B cell (primary cell): ENCODE results near the gene ANKS6. TPM values are rescaled to one million over a fixed set of nuclear protein-coding genes. Genes with fewer than 3 reads are reported as not detected.

Experiments used
- ATAC-seq: fragments of 200-7000 bp; cut with Tn5 transposase; one replicate; pipeline ENCODE4 v1.10.0; 2021; ENCODE audit warnings: low read depth, mild to moderate bottlenecking, moderate number of reproducible peaks, moderate library complexity
- CTCF ChIA-PET: fragments of 350-600 bp; sonication (Branson Sonifier 250); formaldehyde crosslinking; loops from one replicate; lab custom pipeline; 2021; ENCODE audit warnings: antibody characterized with exemption, inconsistent platforms; lab: Charles Lee
- POLR2A ChIA-PET: fragments of 350-600 bp; sonication (Branson Sonifier 250); formaldehyde crosslinking; loops from one replicate; lab custom pipeline; 2021; ENCODE audit warnings: antibody characterized with exemption; lab: Charles Lee
- DNase-seq: peaks from one replicate; pipeline ENCODE4 v3.0.0; 2013
- H2AFZ ChIP-seq: 2 replicates; pipeline ENCODE4 v1.6.1; 2012; ENCODE audit warnings: mild to moderate bottlenecking, low read depth, low read length; ENCODE audit not compliant: insufficient read depth, poor library complexity, severe bottlenecking
- H3K27ac ChIP-seq, 2 donors: 1 replicate in 1 of 2; 2 replicates in 1 of 2; pipeline ENCODE4 v1.5.1; 2012 to 2013; ENCODE audit warnings: low read length in 2 of 2, mild to moderate bottlenecking in 2 of 2, moderate library complexity in 1 of 2
- H3K27me3 ChIP-seq, 4 experiments: fragments of 200-600 bp in 1 of 4; sonication (generic) in 1 of 4; replicated peaks in 1 of 4; 1 replicate in 2 of 4; 2 replicates in 2 of 4; pipeline versions ENCODE4 v1.6.1 to v1.7.0; 2013 to 2016; ENCODE audit warnings: low read length in 3 of 4, mild to moderate bottlenecking in 2 of 4, mixed read lengths in 1 of 4, moderate library complexity in 1 of 4; ENCODE audit not compliant: insufficient read depth in 4 of 4, control insufficient read depth in 3 of 4; ENCODE audit errors: control extremely low read depth in 1 of 4
- H3K36me3 ChIP-seq, 2 experiments: replicated peaks in 1 of 2; 1 replicate in 1 of 2; 2 replicates in 1 of 2; pipeline versions ENCODE4 v1.6.1 to v1.7.1; 2013; ENCODE audit warnings: low read length in 1 of 2; ENCODE audit not compliant: insufficient read depth in 2 of 2, control insufficient read depth in 1 of 2; ENCODE audit errors: control extremely low read depth in 1 of 2, extremely low read depth in 1 of 2
- H3K4me1 ChIP-seq, 2 donors: fragments of 200-600 bp in 1 of 2; sonication (generic) in 1 of 2; 1 replicate in 1 of 2; 2 replicates in 1 of 2; pipeline versions ENCODE4 v1.5.1 to v1.6.1; 2013 to 2017; ENCODE audit warnings: low read length in 2 of 2; ENCODE audit not compliant: control insufficient read depth in 2 of 2, insufficient read depth in 2 of 2
- H3K4me2 ChIP-seq: replicated peaks from 2 replicates; pipeline ENCODE3; 2012; ENCODE audit warnings: mild to moderate bottlenecking, low read depth, low read length; ENCODE audit not compliant: poor library complexity, severe bottlenecking
- H3K4me3 ChIP-seq, 5 experiments: fragments of 200-600 bp in 1 of 5; sonication (generic) in 1 of 5; 1 replicate in 3 of 5; 2 replicates in 2 of 5; pipeline versions ENCODE4 v1.5.1 to v1.7.0; 2011 to 2016; ENCODE audit warnings: low read length in 4 of 5, mild to moderate bottlenecking in 4 of 5, low read depth in 2 of 5, control low read depth in 1 of 5, moderate library complexity in 1 of 5; ENCODE audit not compliant: insufficient read depth in 1 of 5; ENCODE audit errors: control extremely low read depth in 1 of 5, extremely low read depth in 1 of 5
- H3K79me2 ChIP-seq: fragments of 200-600 bp; sonication (generic); one replicate; pipeline ENCODE4 v1.6.0; 2016; ENCODE audit warnings: low read length; ENCODE audit not compliant: control insufficient read depth, insufficient read depth
- H3K9ac ChIP-seq: fragments of 200-600 bp; sonication (generic); 2 replicates; pipeline ENCODE4 v1.6.1; 2017; ENCODE audit warnings: mild to moderate bottlenecking, low read length, moderate library complexity
- H3K9me3 ChIP-seq, 3 donors: one replicate each; pipeline versions ENCODE4 v1.6.1 to v1.7.1; 2013; ENCODE audit warnings: low read length in 2 of 3; ENCODE audit not compliant: control insufficient read depth in 2 of 3, insufficient read depth in 1 of 3; ENCODE audit errors: control extremely low read depth in 1 of 3
- H4K20me1 ChIP-seq: 2 replicates; pipeline ENCODE4 v1.6.0; 2012; ENCODE audit warnings: mild to moderate bottlenecking, low read length; ENCODE audit not compliant: insufficient read depth, control insufficient read depth, poor library complexity, severe bottlenecking
- H3K27ac Mint-ChIP-seq: one replicate; pipeline ENCODE4 v1.8.0; 2021; ENCODE audit warnings: mixed read lengths
- H3K27me3 Mint-ChIP-seq: one replicate; pipeline ENCODE4 v1.8.0; 2021; ENCODE audit warnings: mixed read lengths
- H3K4me1 Mint-ChIP-seq: one replicate; pipeline ENCODE4 v1.8.0; 2021; ENCODE audit warnings: mixed read lengths
- H3K4me3 Mint-ChIP-seq: one replicate; pipeline ENCODE4 v1.8.0; 2021; ENCODE audit warnings: mixed read lengths
- H3K9me3 Mint-ChIP-seq: one replicate; pipeline ENCODE4 v1.8.0; 2022; ENCODE audit warnings: mixed read lengths; ENCODE audit not compliant: insufficient read depth
- EZH2 ChIP-seq: IDR thresholded peaks from 2 replicates; pipeline ENCODE4 v1.6.1; 2012; ENCODE audit warnings: borderline replicate concordance, low read depth, mild to moderate bottlenecking, moderate library complexity, low read length; ENCODE audit not compliant: insufficient read depth, poor library complexity, severe bottlenecking
- WGBS: methylation state at CpG from one replicate; pipeline ENCODE4 v1.1.5; 2013; ENCODE audit warnings: missing lambda C conversion rate; ENCODE audit not compliant: insufficient coverage; 5-methylcytosine and 5-hydroxymethylcytosine counted together
- intact Hi-C: fragments of 100-400 bp; cut with micrococcal nuclease; formaldehyde crosslinking; loops from one replicate; pipeline ENCODE4 v1.10.0; 2022
- polyA plus RNA-seq: library from polyadenylated mRNA; depleted of rRNA; stranded (reverse); fragments of >200 nt; gene quantifications from 2 replicates; pipeline ENCODE4 v1.2.3, GENCODE V29; 2012
- total RNA-seq, 2 donors: library from RNA; stranded (reverse); fragments of 120-200 nt in 1 of 2; gene quantifications; 1 replicate in 1 of 2; 2 replicates in 1 of 2; pipeline versions ENCODE4 v1.2.3 to v1.2.4, GENCODE V29; 2013 to 2022
- TF ChIP-seq, protein P1 (sequence below): fragments of 200-600 bp; IDR thresholded peaks from one replicate; pipeline ENCODE4 v1.8.0; 2022; ENCODE audit warnings: antibody characterized with exemption, mild to moderate bottlenecking

ANKS6 gene
- total and polyA plus RNA-seq, 2 donors (not counting 1 experiment from before 2014, with no cell fraction given): 11.4 to 16.1 TPM

DNA sequence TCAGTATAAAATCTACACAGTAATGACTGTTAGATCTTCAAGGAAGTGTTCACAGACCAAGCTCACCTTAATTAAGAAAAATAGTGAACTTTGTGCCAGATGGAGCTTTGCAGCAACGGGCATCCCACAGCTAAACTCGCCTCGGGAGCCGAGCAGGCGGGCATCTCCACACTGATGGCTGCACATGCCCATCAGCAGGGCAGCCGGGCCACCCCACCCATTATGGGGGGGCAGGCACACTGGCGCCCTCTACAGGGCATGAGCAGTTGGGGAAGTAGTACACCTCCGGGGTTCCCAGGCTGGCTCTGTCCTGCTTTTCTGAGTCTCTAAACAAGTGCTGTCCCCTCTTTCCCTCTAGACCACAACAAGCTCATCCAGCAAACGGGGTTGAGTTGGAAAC, 21.6 kb downstream of the ANKS6 start:
- Mint-ChIP-seq H3K27me3 (no peaks in the 10 kb centered on the region), H3K9me3 (no peaks in the 10 kb centered on the region), H3K4me3 (no peak overlapping the region), H3K4me1 (no peaks in the 10 kb centered on the region), H3K27ac (no peak overlapping the region)
- no peaks in the 10 kb centered on the region for H3K4me1 ChIP-seq
- H3K4me3 ChIP-seq: no peak overlapping the region
- TF ChIP-seq, protein P1, sequence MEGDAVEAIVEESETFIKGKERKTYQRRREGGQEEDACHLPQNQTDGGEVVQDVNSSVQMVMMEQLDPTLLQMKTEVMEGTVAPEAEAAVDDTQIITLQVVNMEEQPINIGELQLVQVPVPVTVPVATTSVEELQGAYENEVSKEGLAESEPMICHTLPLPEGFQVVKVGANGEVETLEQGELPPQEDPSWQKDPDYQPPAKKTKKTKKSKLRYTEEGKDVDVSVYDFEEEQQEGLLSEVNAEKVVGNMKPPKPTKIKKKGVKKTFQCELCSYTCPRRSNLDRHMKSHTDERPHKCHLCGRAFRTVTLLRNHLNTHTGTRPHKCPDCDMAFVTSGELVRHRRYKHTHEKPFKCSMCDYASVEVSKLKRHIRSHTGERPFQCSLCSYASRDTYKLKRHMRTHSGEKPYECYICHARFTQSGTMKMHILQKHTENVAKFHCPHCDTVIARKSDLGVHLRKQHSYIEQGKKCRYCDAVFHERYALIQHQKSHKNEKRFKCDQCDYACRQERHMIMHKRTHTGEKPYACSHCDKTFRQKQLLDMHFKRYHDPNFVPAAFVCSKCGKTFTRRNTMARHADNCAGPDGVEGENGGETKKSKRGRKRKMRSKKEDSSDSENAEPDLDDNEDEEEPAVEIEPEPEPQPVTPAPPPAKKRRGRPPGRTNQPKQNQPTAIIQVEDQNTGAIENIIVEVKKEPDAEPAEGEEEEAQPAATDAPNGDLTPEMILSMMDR: peak; percentile 57
- TF ChIP-seq EZH2: no peak
- no peak overlapping the region for H3K4me2 ChIP-seq
- H4K20me1 ChIP-seq: no peaks in the 10 kb centered on the region
- no peak overlapping the region for H3K9ac ChIP-seq
- H2AFZ ChIP-seq: no peak overlapping the region
- DNase-seq (peak; percentile 44), ATAC-seq (no peak)
- H3K9me3 ChIP-seq: no peaks in the 10 kb centered on the region
- 90% methylated on average over 8 of the region's 9 CpGs for WGBS
- peaks cover 0 to 20% of the 10 kb centered on the region in 2 experiments for H3K36me3 ChIP-seq
- CTCF ChIA-PET: interaction anchor here (0.9 to 7.7 kb wide), 15 partner anchors 8 to 569 kb away, joined by 3 to 123 read pairs (median 3); partner anchors contain the start of gene TBC1D2
- intact Hi-C loops: no loop called here
- H3K27ac ChIP-seq: no peak overlapping the region
- H3K27me3 ChIP-seq: no peaks in the 10 kb centered on the region
- POLR2A ChIA-PET: no interaction called here
- no peaks in the 10 kb centered on the region for H3K79me2 ChIP-seq

DNA sequence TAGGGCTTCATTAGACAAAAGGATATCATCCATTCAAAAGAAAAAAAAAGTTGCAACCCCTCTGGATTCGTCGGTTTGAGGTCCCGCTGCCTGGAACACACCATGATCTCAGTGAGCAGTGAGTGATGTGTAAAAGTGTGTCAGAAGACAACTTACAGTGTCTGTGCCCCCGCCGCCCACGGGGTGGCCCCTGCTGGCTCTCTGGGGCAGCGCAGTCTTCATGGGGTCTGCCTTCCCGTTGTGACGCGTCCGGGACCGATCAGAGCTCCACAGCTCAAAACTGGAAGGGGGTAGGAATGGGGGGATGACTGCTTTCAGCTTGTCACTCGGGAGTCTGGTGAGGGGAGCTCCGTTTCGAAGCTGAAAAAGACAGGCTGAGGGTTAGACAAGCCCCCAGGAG, 22.6 kb downstream of the ANKS6 start:
- ChIA-PET CTCF (interaction anchor here (1.4 to 7.7 kb wide), 6 partner anchors 10 to 458 kb away, joined by 3 to 123 read pairs (median 4); no protein-coding TSS in a partner anchor), POLR2A (no interaction called here)
- Histone ChIP-seq H3K9ac (no peak overlapping the region), H4K20me1 (no peaks in the 10 kb centered on the region), H3K4me3 (no peak overlapping the region), H3K27me3 (no peaks in the 10 kb centered on the region), H2AFZ (no peak overlapping the region), H3K27ac (no peak overlapping the region), H3K4me1 (no peaks in the 10 kb centered on the region), H3K36me3 (peaks cover 0 to 20% of the 10 kb centered on the region in 2 experiments), H3K9me3 (no peaks in the 10 kb centered on the region), H3K4me2 (no peak overlapping the region), H3K79me2 (no peaks in the 10 kb centered on the region)
- TF ChIP-seq, protein P1: no peak
- TF ChIP-seq EZH2: no peak
- Mint-ChIP-seq H3K27me3 (no peaks in the 10 kb centered on the region), H3K4me3 (no peak overlapping the region), H3K27ac (no peak overlapping the region), H3K9me3 (no peaks in the 10 kb centered on the region), H3K4me1 (no peaks in the 10 kb centered on the region)
- WGBS: 97% methylated on average over 12 of the region's 15 CpGs
- intact Hi-C loops: no loop called here
- no peak for ATAC-seq
- no peak for DNase-seq
